ENCODE results near the gene GRIN3A.
A peak's percentile ranks its signal among the peaks of the same experiment; 100 is the strongest.

Gene GRIN3A

GRCh38 chr9:101705135-101705661 lies 33.2 kb downstream of the GRIN3A start:
- DNase-seq = peak; percentile 5

GRCh38 chr9:101702257-101702656 lies 36.2 kb downstream of the GRIN3A start:
- DNase-seq = no peak

DNA sequence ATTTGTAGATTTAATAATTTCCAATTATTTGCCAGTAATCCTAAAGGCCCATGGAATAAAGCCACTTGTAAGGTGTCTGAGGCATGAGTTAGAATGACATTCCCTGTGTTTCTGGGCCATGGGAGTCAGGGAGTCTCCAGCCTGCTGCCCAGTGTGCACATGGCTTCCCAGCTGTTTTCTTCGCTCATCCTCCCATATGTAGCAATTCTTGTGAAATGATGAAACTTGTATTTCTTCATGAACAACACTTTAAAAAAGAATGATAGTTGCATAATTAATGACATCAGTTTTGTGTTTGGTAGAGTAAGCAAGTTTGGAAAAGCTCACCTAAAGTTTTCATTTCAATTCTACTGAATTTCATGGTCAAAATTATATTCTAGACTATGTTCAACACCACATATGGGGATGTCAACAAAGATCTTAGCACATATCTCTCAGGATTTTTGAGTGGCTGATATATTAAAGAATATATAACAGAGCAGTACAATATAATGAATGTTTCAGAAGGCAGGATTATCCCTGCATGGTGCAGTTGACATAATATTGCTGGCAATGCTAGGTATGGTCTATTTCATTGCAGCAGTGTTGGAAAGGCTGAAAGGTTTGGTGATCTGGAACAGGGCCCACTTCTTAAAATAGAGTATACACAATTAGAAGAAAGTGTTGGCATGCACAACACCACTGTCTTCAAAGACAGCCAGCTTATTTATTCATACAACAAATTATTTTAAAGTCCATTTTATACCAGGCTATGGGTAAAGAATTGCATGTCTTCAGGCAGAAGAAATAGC lies 44.7 kb downstream of the GRIN3A start:
- no peak for DNase-seq

- DNase-seq = no peak
These were observed 46.8 kb downstream of the GRIN3A start for GRCh38 chr9:101691657-101692056.

- no peak for DNase-seq
These were observed 49.4 kb downstream of the GRIN3A start for GRCh38 chr9:101689039-101689438.

DNA sequence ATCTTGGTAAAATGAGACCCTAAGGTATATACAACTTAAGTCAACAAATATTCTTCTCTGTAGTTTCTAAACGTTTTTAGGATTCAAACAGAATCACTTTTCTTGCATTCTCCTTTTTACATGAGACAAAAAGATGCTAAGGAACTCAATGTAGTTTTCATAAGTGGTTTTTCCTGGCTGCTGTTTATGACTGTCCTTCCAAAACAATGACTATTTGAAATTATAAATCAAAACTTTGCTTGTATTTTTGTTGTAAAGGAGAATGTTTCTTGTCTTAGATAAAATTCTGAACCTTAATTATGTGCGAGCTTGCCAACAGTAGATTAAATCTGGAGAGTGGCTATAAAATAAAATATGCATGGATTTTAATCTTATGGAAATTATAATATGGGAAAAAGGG lies 53.8 kb downstream of the GRIN3A start:
- DNase-seq = no peak

DNA sequence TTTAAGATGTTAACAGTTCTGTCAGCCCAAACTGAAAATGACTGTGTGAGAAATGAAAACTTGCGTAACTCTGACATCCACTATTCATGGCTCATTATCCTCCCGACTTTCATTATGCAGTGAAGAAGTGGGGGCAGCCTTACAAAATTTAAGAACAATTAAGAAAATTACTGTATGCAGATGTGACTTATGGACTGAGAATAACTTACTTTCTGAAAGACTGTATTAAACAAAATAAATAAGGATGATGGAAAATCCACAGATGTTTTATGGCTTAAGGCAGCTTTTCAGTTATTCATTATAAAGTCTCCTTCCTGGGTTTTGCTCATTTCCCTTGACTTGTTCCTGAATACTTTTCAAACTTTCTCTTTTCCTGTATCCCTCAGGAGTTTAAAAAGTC lies 55.2 kb downstream of the GRIN3A start:
- DNase-seq = no peak

DNA sequence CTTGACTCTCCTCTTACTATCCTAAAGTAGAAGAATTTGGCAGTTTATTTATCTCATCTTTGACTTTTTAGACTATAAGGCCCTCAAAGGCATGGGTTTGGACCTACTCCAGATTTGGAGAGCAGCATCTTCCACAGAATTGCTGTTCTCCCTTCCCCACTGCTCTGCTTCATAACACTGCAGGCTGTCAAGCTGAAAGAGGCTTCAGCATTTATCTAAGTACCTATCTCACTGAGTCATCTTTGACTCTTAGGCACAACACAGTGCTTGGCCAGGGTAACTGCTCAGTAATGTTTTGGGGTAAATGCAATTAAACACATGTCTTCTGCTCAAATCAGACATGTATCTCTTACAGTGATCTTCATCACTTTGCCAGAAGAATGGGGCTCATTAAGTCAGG lies 60.6 kb downstream of the GRIN3A start:
- no peak for DNase-seq

DNA sequence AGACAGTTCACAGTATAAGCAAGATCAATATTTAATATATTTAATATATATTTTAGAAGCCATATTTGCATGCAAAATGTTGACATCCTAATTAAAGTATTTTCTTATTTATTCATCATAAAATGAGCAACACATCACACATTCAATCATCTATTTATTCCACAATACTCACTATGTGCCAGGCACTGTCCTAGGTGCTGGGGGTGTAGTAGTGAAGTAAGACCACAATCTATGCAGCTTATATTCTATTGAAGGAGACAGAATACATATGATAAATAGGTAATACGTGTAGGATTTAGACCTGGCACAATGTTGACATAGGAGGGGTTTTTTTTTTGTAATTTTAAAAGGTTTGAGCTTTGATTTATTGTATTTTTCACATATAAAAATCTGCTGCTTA lies 63.1 kb downstream of the GRIN3A start:
- no peak for DNase-seq

DNA sequence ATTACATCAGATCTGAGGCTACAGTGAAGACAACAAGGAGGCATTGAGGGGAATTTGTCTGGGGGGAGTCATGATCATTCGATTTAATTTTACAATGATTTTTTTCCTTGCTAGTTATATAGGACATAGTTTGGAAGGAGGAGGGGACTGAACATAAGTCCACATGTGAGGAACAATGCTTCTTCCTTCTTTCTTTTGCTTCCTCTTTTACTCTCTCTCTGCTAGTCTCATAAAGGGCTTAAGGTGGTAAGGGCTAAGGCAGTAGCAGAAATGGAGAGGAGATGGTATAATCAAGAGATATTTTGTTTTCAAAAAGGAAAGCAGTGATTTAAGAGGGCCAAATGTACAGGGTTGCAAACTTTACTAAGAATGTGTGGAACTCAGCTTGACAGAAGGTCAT lies 64.3 kb downstream of the GRIN3A start:
- DNase-seq = no peak

DNA sequence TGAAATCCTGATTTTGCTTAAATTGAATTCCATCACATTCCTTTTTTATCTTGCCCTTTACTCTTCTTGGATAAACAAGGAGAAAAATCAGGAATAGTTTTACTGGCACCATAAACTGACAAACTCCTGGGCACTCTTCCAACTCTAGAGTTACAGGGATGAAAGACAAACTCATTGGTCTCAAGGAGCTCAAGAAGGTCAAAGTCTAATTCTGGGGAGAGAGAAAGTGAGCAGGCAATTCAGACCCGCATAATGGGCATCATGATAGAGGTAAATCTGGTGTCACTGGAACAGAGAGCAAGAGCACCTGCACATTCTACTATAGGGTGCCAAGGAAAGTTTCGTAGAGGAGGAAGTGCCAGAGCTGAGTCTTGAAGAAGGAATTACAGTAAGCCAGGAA lies 64.8 kb downstream of the GRIN3A start:
- no peak for DNase-seq

- DNase-seq = no peak
These were observed 66.9 kb downstream of the GRIN3A start for GRCh38 chr9:101671567-101671966.

- no peak for DNase-seq
These were observed 70.0 kb downstream of the GRIN3A start for GRCh38 chr9:101668421-101668820.

DNA sequence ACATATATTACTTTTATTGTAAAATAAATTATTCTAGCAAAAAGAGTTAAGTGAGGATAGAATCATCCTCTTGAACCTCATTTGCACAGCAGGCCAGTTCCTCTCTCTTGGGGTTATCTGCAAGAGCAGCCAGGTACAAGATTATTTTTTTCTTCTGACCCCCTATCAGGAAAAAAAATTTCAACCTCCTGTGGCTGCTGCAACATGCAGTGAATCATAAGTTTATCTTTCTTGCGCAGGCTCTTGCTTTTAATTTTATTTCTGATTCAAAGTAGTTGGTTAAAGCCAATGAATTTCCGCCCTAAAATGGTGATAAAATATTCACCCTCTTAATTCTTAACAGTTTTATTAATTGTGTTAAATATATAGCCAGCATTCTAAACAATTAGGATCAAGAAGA lies 74.0 kb downstream of the GRIN3A start:
- DNase-seq = no peak

GRCh38 chr9:101652601-101653175 lies 85.8 kb downstream of the GRIN3A start:
- DNase-seq = no peak

- no peak for DNase-seq
These were observed 88.3 kb downstream of the GRIN3A start for GRCh38 chr9:101650142-101650541.

GRCh38 chr9:101648493-101648892 lies 90.0 kb downstream of the GRIN3A start:
- DNase-seq = no peak

GRCh38 chr9:101639785-101640665 lies 98.4 kb downstream of the GRIN3A start:
- DNase-seq = no peak

GRCh38 chr9:101639311-101639710 lies 99.1 kb downstream of the GRIN3A start:
- no peak for DNase-seq

DNA sequence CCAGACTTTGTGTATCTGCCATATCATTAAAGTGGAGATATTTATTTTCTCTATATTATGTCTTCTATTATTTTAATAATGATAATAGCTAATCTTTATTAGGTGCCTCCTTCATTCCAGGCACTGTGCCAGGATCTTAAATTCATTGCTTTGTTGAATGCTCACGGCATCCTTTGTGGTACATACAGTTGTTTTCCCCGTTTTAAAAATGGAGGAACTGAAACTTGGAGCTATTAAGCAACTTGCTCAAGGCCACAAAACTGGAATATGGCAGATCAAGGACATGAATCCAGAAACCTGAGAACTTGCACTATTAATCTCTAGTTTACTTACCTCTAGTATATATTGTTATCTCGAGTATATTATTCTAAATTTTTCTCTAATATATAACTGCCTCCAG lies 102.2 kb downstream of the GRIN3A start:
- DNase-seq = no peak

GRCh38 chr9:101635473-101635872 lies 103.0 kb downstream of the GRIN3A start:
- no peak for DNase-seq

GRCh38 chr9:101634741-101635409 lies 103.6 kb downstream of the GRIN3A start:
- DNase-seq = no peak

DNA sequence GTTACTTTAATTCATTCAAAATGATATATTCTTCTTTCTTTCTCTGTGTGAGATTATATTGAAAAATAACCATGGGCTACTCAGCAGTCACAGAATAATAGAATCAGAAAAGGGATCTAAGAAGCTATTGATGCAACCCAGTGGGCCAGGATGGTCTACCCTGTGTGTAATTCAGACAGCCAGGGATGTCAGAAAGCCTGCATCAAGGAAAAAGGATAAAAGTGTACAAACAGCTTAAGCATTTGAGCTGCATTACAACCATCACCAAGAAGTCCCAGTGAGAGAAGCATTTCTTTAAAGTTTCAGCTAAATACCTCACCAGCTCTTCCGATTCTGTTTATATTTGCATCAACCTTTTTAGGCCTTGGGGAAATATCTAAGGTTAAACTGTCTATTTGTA lies 105.8 kb downstream of the GRIN3A start:
- no peak for DNase-seq

All from CD4-positive, alpha-beta T cell treated with Interleukin-12 subunit alpha and Interleukin-12 subunit beta, for 1 hour (primary cell).